ENCODE results near the gene SECTM1. TPM values are rescaled to one million over a fixed set of nuclear protein-coding genes. Genes with fewer than 3 reads are reported as not detected.

Gene SECTM1
- total and polyA plus RNA-seq, 9 donors, result 2.6 to 6.3 (median 3.7) TPM

- 50% methylated on average over 11 of the region's 13 CpGs for WGBS (ENCODE audit: insufficient coverage)
- peaks cover 9% of the 10 kb centered on the region for H3K4me1 ChIP-seq (ENCODE audit: control insufficient read depth, insufficient read depth, low read length)
- no peaks in the 10 kb centered on the region for H3K9me3 ChIP-seq (replicated peaks; ENCODE audit: control insufficient read depth, low read depth, low read length)
- H3K27me3 ChIP-seq (ENCODE audit: control insufficient read depth, insufficient read depth, low read length), result no peaks in the 10 kb centered on the region
- H3K36me3 ChIP-seq (ENCODE audit: control insufficient read depth, insufficient read depth, low read length), result no peaks in the 10 kb centered on the region
- H3K4me3 ChIP-seq (ENCODE audit: low read length), result no peak overlapping the region
- DNase-seq, result no peak
- no peak overlapping the region for H3K27ac ChIP-seq (ENCODE audit: low read length)
Observed at GRCh38 chr17:82283208-82283749, 50.3 kb downstream of the SECTM1 start.

DNA sequence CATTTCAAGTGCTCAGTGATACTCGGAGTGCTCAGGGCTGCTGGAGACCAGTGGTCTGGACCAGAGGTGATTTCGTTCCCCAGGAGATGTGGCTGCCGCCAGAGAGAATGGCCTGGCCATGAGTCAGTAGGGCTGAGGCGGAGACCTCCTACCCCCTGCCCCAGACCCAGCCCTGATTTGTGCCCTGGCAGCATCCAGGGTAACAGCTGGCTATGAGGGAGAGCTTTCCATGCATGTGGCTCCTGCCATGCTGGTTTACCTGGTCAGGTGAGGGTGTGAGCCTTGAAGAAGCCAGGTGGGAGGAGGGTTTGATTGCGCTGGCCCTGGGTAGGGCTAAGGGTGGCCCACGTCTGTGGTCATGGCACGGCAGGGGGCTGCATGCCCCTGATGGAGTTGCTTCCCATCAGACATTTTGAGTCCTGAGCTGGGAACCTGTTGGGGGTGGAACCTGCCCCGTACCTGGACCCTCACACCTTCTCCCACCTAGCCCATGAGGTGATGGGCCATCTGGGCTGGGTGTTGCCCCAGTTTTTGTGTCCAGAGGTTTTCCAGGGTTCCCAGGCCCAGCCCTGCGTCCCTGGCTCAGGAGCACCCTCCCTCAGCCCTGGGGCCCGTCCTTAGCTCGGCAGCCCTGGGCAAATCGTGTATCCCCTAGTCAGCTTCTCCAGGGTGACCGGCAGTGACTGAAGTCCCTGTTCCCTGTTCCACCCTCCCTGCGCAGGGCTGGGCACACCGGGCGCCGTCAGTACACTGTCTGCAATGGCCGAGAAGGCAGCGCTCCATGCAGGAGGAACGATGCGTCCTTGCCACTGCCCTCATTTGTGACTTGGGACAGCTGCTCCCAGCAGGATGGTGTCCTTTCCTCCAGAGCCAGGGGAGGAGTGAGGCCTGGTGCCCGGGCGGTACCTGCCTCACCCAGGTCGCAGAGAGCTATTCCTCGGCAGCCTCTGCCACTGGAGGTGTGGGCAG, 51.0 kb downstream of the SECTM1 start:
- Histone ChIP-seq H3K4me3 (ENCODE audit: low read length) (no peak overlapping the region), H3K27ac (ENCODE audit: low read length) (no peak overlapping the region), H3K9me3 (replicated peaks; ENCODE audit: control insufficient read depth, low read depth, low read length) (no peaks in the 10 kb centered on the region), H3K27me3 (ENCODE audit: control insufficient read depth, insufficient read depth, low read length) (no peaks in the 10 kb centered on the region), H3K4me1 (ENCODE audit: control insufficient read depth, insufficient read depth, low read length) (peaks cover 9% of the 10 kb centered on the region), H3K36me3 (ENCODE audit: control insufficient read depth, insufficient read depth, low read length) (no peaks in the 10 kb centered on the region)
- 83% methylated on average over 21 of the region's 25 CpGs for WGBS (ENCODE audit: insufficient coverage)
- DNase-seq, result no peak

DNA sequence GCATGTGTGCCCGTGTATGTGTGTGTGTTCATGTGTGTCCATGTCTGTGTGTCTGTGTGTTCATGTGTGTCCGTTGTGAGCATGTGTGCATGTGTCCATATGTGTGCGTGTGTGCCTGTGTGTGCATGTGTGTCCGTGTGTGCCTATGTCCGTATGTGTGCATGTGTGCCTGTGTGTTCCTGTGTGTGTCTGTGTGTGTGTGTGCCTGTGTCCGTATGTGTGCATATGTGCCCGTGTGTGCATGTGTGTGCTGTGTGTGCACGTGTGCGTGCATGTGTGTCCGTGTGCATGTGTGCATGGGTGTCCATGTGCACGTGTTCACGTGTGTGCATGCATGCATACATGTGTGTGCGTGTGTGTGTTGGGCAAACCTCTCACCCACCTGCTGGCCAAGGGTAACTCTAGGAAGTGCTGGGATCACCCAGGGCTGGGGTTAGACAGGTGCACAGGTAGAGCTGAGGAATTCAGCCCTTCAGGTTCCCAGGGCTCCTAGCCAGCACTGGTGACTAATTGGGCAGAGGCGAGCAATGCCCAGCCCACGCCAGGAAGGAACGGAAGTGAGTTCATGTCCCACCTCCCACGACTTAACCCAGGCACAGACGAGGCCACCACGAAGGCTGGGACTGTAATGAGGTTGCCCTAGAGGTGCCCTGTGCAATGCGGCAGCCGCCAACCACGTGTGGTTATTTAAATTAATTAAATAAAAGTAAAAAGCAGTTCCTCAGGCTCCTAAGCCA, 51.9 kb downstream of the SECTM1 start:
- 83% methylated on average over 12 of the region's 22 CpGs for WGBS (ENCODE audit: insufficient coverage)
- H3K27me3 ChIP-seq (ENCODE audit: control insufficient read depth, insufficient read depth, low read length), result no peaks in the 10 kb centered on the region
- DNase-seq, result no peak
- no peak overlapping the region for H3K4me3 ChIP-seq (ENCODE audit: low read length)
- H3K4me1 ChIP-seq (ENCODE audit: control insufficient read depth, insufficient read depth, low read length), result peaks cover 9% of the 10 kb centered on the region
- H3K9me3 ChIP-seq (replicated peaks; ENCODE audit: control insufficient read depth, low read depth, low read length), result no peaks in the 10 kb centered on the region
- H3K27ac ChIP-seq (ENCODE audit: low read length), result no peak overlapping the region
- no peaks in the 10 kb centered on the region for H3K36me3 ChIP-seq (ENCODE audit: control insufficient read depth, insufficient read depth, low read length)

GRCh38 chr17:82281076-82281475, 52.5 kb downstream of the SECTM1 start:
- 66% methylated on average over 5 of the region's 7 CpGs for WGBS (ENCODE audit: insufficient coverage)
- DNase-seq, result no peak

DNA sequence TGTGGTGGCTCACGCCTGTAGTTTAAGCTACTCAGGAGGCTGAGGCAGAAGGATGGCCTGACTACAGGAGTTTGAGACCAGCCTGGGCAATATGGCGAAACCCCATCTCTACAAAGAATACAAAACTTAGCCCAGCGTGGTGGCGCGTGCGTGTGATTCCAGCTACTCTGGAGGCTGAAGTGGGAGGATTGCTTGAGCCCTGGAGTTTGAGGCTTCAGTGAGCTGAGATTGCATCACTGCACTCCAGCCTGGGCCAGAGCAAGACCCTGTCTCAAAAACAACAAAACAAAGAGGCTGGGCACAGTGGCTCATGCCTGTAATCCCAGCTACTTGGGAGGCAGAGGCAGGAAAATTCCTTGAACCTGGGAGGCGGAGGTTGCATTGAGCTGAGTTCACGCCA, 53.0 kb downstream of the SECTM1 start:
- H3K27me3 ChIP-seq (ENCODE audit: control insufficient read depth, insufficient read depth, low read length), result no peaks in the 10 kb centered on the region
- H3K4me3 ChIP-seq (ENCODE audit: low read length), result no peak overlapping the region
- 75% methylated on average over 2 of the region's 8 CpGs for WGBS (ENCODE audit: insufficient coverage)
- no peaks in the 10 kb centered on the region for H3K9me3 ChIP-seq (replicated peaks; ENCODE audit: control insufficient read depth, low read depth, low read length)
- no peak for DNase-seq
- H3K36me3 ChIP-seq (ENCODE audit: control insufficient read depth, insufficient read depth, low read length), result no peaks in the 10 kb centered on the region
- H3K4me1 ChIP-seq (ENCODE audit: control insufficient read depth, insufficient read depth, low read length), result peaks cover 9% of the 10 kb centered on the region
- no peak overlapping the region for H3K27ac ChIP-seq (ENCODE audit: low read length)

More at GRCh38 chr17:82281076-82281475, 52.5 kb downstream of the SECTM1 start:
- Histone ChIP-seq H3K9me3 (replicated peaks; ENCODE audit: control insufficient read depth, low read depth, low read length) (no peaks in the 10 kb centered on the region), H3K36me3 (ENCODE audit: control insufficient read depth, insufficient read depth, low read length) (no peaks in the 10 kb centered on the region), H3K4me3 (ENCODE audit: low read length) (no peak overlapping the region), H3K27ac (ENCODE audit: low read length) (no peak overlapping the region), H3K27me3 (ENCODE audit: control insufficient read depth, insufficient read depth, low read length) (no peaks in the 10 kb centered on the region), H3K4me1 (ENCODE audit: control insufficient read depth, insufficient read depth, low read length) (peaks cover 9% of the 10 kb centered on the region)

- Histone ChIP-seq H3K9me3 (replicated peaks; ENCODE audit: control insufficient read depth, low read depth, low read length) (no peaks in the 10 kb centered on the region), H3K4me3 (ENCODE audit: low read length) (no peak overlapping the region), H3K36me3 (ENCODE audit: control insufficient read depth, insufficient read depth, low read length) (no peaks in the 10 kb centered on the region), H3K27ac (ENCODE audit: low read length) (no peak overlapping the region), H3K27me3 (ENCODE audit: control insufficient read depth, insufficient read depth, low read length) (no peaks in the 10 kb centered on the region), H3K4me1 (ENCODE audit: control insufficient read depth, insufficient read depth, low read length) (peaks cover 16% of the 10 kb centered on the region)
- DNase-seq, result no peak
- 57% methylated on average over 14 of the region's 16 CpGs for WGBS (ENCODE audit: insufficient coverage)
Observed at GRCh38 chr17:82278786-82279391, 54.7 kb downstream of the SECTM1 start.

- no peak for DNase-seq
- Histone ChIP-seq H3K4me1 (ENCODE audit: control insufficient read depth, insufficient read depth, low read length) (peaks cover 17% of the 10 kb centered on the region), H3K9me3 (replicated peaks; ENCODE audit: control insufficient read depth, low read depth, low read length) (no peaks in the 10 kb centered on the region), H3K4me3 (ENCODE audit: low read length) (no peak overlapping the region), H3K36me3 (ENCODE audit: control insufficient read depth, insufficient read depth, low read length) (no peaks in the 10 kb centered on the region), H3K27me3 (ENCODE audit: control insufficient read depth, insufficient read depth, low read length) (no peaks in the 10 kb centered on the region), H3K27ac (ENCODE audit: low read length) (no peak overlapping the region)
- 62% methylated on average over 9 of the region's 9 CpGs for WGBS (ENCODE audit: insufficient coverage)
Observed at GRCh38 chr17:82278308-82278707, 55.3 kb downstream of the SECTM1 start.

- H3K36me3 ChIP-seq (ENCODE audit: control insufficient read depth, insufficient read depth, low read length), result no peaks in the 10 kb centered on the region
- DNase-seq, result no peak
- H3K27me3 ChIP-seq (ENCODE audit: control insufficient read depth, insufficient read depth, low read length), result no peaks in the 10 kb centered on the region
- H3K27ac ChIP-seq (ENCODE audit: low read length), result no peak overlapping the region
- peaks cover 16% of the 10 kb centered on the region for H3K4me1 ChIP-seq (ENCODE audit: control insufficient read depth, insufficient read depth, low read length)
- H3K4me3 ChIP-seq (ENCODE audit: low read length), result no peak overlapping the region
- 54% methylated on average over 12 of the region's 12 CpGs for WGBS (ENCODE audit: insufficient coverage)
- H3K9me3 ChIP-seq (replicated peaks; ENCODE audit: control insufficient read depth, low read depth, low read length), result no peaks in the 10 kb centered on the region
Observed at GRCh38 chr17:82277851-82278250, 55.7 kb downstream of the SECTM1 start.

DNA sequence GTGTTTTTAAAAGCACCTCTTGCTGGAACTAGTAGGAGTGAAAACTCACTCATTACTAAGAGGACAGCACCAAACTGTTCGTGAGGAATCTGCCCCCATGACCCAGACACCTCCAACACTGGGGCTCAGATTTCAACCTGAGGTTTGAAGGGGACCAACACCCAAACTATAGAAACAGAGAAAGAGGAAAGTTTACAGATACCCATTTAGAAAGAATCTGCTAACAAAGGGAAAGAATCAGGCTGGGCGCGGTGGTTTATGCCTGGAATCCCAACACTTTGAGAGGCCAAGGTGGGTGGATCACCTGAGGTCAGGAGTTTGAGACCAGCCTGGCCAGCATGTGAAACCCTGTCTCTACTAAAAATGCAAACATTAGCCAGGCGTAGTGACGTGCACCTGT, 56.6 kb downstream of the SECTM1 start:
- no CpG with 5 or more reads among the region's 5 CpGs for WGBS (ENCODE audit: insufficient coverage)
- Histone ChIP-seq H3K4me1 (ENCODE audit: control insufficient read depth, insufficient read depth, low read length) (peaks cover 21% of the 10 kb centered on the region), H3K36me3 (ENCODE audit: control insufficient read depth, insufficient read depth, low read length) (peaks cover 1% of the 10 kb centered on the region), H3K27me3 (ENCODE audit: control insufficient read depth, insufficient read depth, low read length) (no peaks in the 10 kb centered on the region), H3K27ac (ENCODE audit: low read length) (no peak overlapping the region), H3K9me3 (replicated peaks; ENCODE audit: control insufficient read depth, low read depth, low read length) (no peaks in the 10 kb centered on the region), H3K4me3 (ENCODE audit: low read length) (no peak overlapping the region)
- DNase-seq, result no peak

- H3K36me3 ChIP-seq (ENCODE audit: control insufficient read depth, insufficient read depth, low read length), result peaks cover 17% of the 10 kb centered on the region
- H3K4me1 ChIP-seq (ENCODE audit: control insufficient read depth, insufficient read depth, low read length), result peaks cover 28% of the 10 kb centered on the region
- 87% methylated on average over 13 of the region's 14 CpGs for WGBS (ENCODE audit: insufficient coverage)
- H3K9me3 ChIP-seq (replicated peaks; ENCODE audit: control insufficient read depth, low read depth, low read length), result no peaks in the 10 kb centered on the region
- DNase-seq, result no peak
- no peaks in the 10 kb centered on the region for H3K27me3 ChIP-seq (ENCODE audit: control insufficient read depth, insufficient read depth, low read length)
- H3K27ac ChIP-seq (ENCODE audit: low read length), result no peak overlapping the region
- no peak overlapping the region for H3K4me3 ChIP-seq (ENCODE audit: low read length)
Observed at GRCh38 chr17:82275326-82275725, 58.2 kb downstream of the SECTM1 start.

Measured in muscle of leg (tissue), 11 donors.